ENCODE measurements around the gene ZFP2. TPM values are rescaled to one million over a fixed set of nuclear protein-coding genes. Genes with fewer than 3 reads are reported as not detected.

Gene ZFP2
- total and polyA plus RNA-seq, 3 experiments from 2014 or later: 0.31 to 0.98 (median 0.40) TPM

DNA sequence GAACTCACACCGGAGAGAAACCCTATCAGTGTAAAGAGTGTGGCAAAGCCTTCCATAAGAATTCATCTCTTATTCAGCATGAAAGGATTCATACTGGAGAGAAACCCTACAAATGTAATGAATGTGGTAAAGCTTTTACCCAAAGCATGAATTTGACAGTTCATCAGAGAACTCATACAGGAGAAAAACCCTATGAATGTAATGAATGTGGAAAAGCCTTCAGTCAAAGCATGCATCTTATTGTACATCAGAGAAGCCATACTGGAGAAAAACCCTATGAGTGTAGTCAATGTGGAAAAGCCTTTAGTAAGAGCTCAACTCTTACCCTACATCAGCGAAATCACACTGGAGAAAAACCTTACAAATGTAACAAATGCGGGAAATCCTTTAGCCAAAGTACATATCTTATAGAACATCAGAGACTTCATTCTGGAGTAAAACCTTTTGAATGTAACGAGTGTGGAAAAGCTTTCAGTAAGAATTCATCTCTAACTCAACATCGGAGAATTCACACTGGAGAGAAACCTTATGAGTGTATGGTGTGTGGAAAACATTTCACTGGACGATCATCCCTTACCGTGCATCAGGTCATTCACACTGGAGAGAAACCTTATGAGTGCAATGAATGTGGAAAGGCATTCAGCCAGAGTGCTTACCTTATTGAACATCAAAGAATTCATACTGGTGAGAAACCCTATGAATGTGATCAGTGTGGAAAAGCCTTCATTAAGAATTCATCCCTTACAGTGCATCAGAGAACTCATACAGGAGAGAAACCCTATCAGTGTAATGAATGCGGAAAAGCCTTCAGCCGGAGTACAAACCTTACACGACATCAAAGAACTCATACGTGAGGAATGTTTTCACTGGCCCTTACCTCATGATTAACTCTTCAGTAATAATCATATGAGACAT lies 36.4 kb downstream of the ZFP2 start:
- no peaks in the 10 kb centered on the region for H3K27me3 ChIP-seq (ENCODE audit: insufficient read depth, low read length, poor library complexity, severe bottlenecking)
- CTCF ChIA-PET: no interaction called here
- H3K9me3 Mint-ChIP-seq: peaks cover 45 to 98% (median 94%) of the 10 kb centered on the region in 5 donors
- no peaks in the 10 kb centered on the region for H3K4me1 Mint-ChIP-seq
- H3K36me3 ChIP-seq (ENCODE audit: insufficient read depth, low read length): no peaks in the 10 kb centered on the region
- no peak overlapping the region for H3K4me3 Mint-ChIP-seq
- no peak overlapping the region for H3K27ac ChIP-seq (ENCODE audit: low read depth, low read length)
- DNase-seq: no peak
- peaks cover 0 to 3% of the 10 kb centered on the region in 2 donors for H3K27me3 Mint-ChIP-seq
- peaks cover 65% of the 10 kb centered on the region for H3K9me3 ChIP-seq (ENCODE audit: low read length)
- POLR2A ChIA-PET: no interaction called here
- H3K36me3 Mint-ChIP-seq: peaks cover 14 to 84% (median 62%) of the 10 kb centered on the region in 3 donors
- H3K4me1 ChIP-seq (ENCODE audit: insufficient read depth, low read length): no peaks in the 10 kb centered on the region
- H3K27ac Mint-ChIP-seq: no peak overlapping the region
- peak overlapping the region; percentile 19 for H3K4me3 ChIP-seq (ENCODE audit: low read length)

DNA sequence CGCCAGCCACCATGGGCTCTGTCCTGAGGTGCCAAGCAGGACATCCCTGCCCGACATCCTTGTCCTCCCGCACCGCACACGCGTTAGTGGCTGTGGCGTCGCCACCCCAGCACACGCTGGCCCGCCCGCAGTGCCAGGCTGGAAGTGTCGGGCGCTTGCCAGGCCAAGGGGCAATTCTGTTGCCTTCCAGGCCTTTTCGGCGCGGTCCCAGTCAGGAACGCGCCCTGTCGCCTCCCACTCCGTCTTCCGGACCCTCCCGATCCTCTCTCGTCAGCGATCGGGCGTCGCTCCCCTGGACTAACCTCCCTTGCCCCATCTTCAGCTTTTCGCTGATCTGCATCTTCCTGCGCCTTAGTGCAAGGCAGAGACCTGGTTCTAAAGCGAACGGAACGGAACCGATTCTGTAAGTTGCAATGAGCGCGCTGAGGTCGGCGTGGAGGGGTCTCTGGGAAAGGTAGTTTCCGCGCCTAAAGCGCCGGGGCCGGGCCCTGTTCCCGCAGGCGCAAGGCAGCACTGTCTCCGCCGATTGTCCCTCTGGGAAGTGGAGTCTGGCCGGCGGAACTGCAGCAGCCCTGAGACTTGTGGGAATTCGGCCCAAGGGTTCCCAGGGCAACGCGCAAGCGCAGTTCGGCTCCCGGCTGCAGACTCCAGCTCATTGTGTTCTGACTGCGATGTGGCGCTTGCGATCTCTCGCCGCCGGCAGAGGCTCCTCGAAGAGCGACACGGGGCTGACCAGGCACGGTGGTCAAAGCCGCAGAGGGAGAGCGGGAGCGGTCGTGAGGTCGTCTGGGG lies 45.1 kb downstream of the ZFP2 start, which contains the start of gene ZNF454:
ZNF454 (plus strand) TSS at position 630 of the 792 bp plus-strand sequence. CDS start 1,594 bp downstream, outside the sequence.
- no peak within 1 kb of the TSS for H3K4me3 Mint-ChIP-seq
- peaks cover 39 to 94% (median 89%) of the 10 kb centered on the region in 5 donors for H3K9me3 Mint-ChIP-seq
- Histone ChIP-seq H3K4me3 (ENCODE audit: low read length) (no peak within 1 kb of the TSS), H3K27me3 (ENCODE audit: insufficient read depth, low read length, poor library complexity, severe bottlenecking) (peaks cover 3% of the 10 kb centered on the region), H3K36me3 (ENCODE audit: insufficient read depth, low read length) (no peaks in the 10 kb centered on the region), H3K9me3 (ENCODE audit: low read length) (peaks cover 25% of the 10 kb centered on the region), H3K27ac (ENCODE audit: low read depth, low read length) (no peak within 1 kb of the TSS), H3K4me1 (ENCODE audit: insufficient read depth, low read length) (no peaks in the 10 kb centered on the region)
- POLR2A ChIA-PET: no interaction called here
- peaks cover 37 to 41% of the 10 kb centered on the region in 2 donors for H3K27me3 Mint-ChIP-seq
- H3K4me1 Mint-ChIP-seq: no peaks in the 10 kb centered on the region
- CTCF ChIA-PET: no interaction called here
- peaks cover 3 to 48% (median 9%) of the 10 kb centered on the region in 3 donors for H3K36me3 Mint-ChIP-seq
- DNase-seq: no peak
- H3K27ac Mint-ChIP-seq: no peak within 1 kb of the TSS

DNA sequence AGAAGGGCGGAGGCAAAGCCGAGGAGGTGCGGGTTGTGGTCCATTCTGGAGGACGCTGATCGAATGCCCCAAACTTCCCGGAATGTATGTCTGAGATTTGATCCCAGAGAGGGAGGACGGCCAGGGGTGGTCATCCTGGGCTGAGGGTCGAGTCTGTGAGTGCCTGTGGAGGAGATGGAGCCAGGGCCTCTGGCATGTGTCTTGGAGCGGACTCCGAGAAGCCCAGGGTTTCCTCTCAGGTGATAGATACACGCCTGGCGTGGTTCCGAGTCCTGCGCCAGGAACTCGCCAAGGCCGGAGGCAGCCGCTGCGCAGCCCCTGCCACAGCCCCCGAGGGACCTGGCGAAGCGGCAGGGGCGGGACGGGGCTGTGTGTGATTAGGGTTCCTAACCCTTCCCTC lies 45.6 kb downstream of the ZFP2 start:
- no peak overlapping the region for H3K4me3 ChIP-seq (ENCODE audit: low read length)
- H3K36me3 Mint-ChIP-seq: peaks cover 3 to 42% (median 8%) of the 10 kb centered on the region in 3 donors
- H3K27me3 Mint-ChIP-seq: peaks cover 37 to 41% of the 10 kb centered on the region in 2 donors
- no peak overlapping the region for H3K27ac Mint-ChIP-seq
- no peak overlapping the region for H3K4me3 Mint-ChIP-seq
- peaks cover 3% of the 10 kb centered on the region for H3K27me3 ChIP-seq (ENCODE audit: insufficient read depth, low read length, poor library complexity, severe bottlenecking)
- DNase-seq: no peak
- POLR2A ChIA-PET: no interaction called here
- CTCF ChIA-PET: no interaction called here
- H3K27ac ChIP-seq (ENCODE audit: low read depth, low read length): no peak overlapping the region
- H3K4me1 ChIP-seq (ENCODE audit: insufficient read depth, low read length): no peaks in the 10 kb centered on the region
- H3K4me1 Mint-ChIP-seq: no peaks in the 10 kb centered on the region
- peaks cover 33 to 88% (median 83%) of the 10 kb centered on the region in 5 donors for H3K9me3 Mint-ChIP-seq
- peaks cover 21% of the 10 kb centered on the region for H3K9me3 ChIP-seq (ENCODE audit: low read length)
- no peaks in the 10 kb centered on the region for H3K36me3 ChIP-seq (ENCODE audit: insufficient read depth, low read length)

DNA sequence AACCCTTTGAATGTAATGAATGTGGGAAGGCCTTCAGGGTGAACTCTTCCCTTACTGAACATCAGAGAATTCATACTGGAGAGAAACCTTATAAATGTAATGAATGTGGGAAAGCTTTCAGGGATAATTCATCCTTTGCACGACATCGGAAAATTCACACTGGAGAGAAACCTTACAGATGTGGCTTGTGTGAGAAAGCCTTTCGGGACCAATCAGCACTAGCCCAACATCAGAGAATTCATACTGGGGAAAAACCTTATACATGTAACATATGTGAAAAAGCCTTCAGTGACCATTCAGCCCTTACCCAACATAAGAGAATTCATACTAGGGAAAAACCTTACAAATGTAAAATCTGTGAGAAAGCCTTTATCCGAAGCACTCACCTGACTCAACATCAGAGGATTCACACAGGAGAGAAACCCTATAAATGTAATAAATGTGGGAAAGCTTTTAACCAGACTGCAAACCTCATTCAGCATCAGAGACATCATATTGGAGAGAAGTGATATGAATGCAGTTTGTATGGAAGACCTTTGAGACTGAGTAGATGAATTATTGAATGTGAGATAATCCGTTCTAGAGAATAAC lies 69.8 kb downstream of the ZFP2 start:
- Mint-ChIP-seq H3K27me3 (peaks cover 3 to 7% of the 10 kb centered on the region in 2 donors), H3K4me1 (no peaks in the 10 kb centered on the region), H3K9me3 (peaks cover 59 to 85% (median 83%) of the 10 kb centered on the region in 5 donors), H3K36me3 (peaks cover 0 to 36% (median 8%) of the 10 kb centered on the region in 3 donors), H3K4me3 (no peak overlapping the region), H3K27ac (no peak overlapping the region)
- no peak overlapping the region for H3K27ac ChIP-seq (ENCODE audit: low read depth, low read length)
- no peak for DNase-seq
- H3K9me3 ChIP-seq (ENCODE audit: low read length): peaks cover 17% of the 10 kb centered on the region
- no peaks in the 10 kb centered on the region for H3K36me3 ChIP-seq (ENCODE audit: insufficient read depth, low read length)
- ChIA-PET POLR2A (no interaction called here), CTCF (no interaction called here)
- H3K4me3 ChIP-seq (ENCODE audit: low read length): no peak overlapping the region
- no peaks in the 10 kb centered on the region for H3K4me1 ChIP-seq (ENCODE audit: insufficient read depth, low read length)
- no peaks in the 10 kb centered on the region for H3K27me3 ChIP-seq (ENCODE audit: insufficient read depth, low read length, poor library complexity, severe bottlenecking)

DNA sequence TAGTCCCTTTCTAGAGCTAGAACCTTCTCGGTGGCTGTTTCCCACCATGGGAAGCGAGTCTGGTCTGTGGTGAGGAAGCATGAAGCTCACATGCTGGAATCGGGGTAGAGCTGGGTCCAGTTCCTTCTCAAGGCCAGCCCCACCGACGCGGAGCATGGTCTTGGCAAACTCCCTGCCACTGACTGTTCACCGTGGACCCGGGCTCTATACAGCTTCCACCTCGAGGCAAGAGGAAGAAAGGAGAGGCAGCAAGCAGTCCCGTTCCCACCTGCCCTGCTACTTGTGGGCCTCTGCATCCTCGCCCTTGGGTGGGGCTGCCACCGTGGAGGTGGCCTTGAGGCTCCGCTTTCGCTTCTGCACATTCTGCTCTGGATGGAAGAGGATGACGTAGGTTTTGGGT lies 85.7 kb downstream of the ZFP2 start:
- Histone ChIP-seq H3K27me3 (ENCODE audit: insufficient read depth, low read length, poor library complexity, severe bottlenecking) (no peaks in the 10 kb centered on the region), H3K4me3 (ENCODE audit: low read length) (no peak overlapping the region), H3K27ac (ENCODE audit: low read depth, low read length) (no peak overlapping the region), H3K9me3 (ENCODE audit: low read length) (no peaks in the 10 kb centered on the region), H3K36me3 (ENCODE audit: insufficient read depth, low read length) (no peaks in the 10 kb centered on the region), H3K4me1 (ENCODE audit: insufficient read depth, low read length) (no peaks in the 10 kb centered on the region)
- Mint-ChIP-seq H3K9me3 (peaks cover 15 to 50% (median 30%) of the 10 kb centered on the region in 5 donors), H3K4me3 (peak overlapping the region in 1 of 7 donors; percentile 18), H3K36me3 (peaks cover 0 to 7% (median 3%) of the 10 kb centered on the region in 3 donors), H3K4me1 (no peaks in the 10 kb centered on the region), H3K27ac (peak overlapping the region in 1 of 8 donors; percentile 82), H3K27me3 (peaks cover 3% of the 10 kb centered on the region in 2 donors)
- POLR2A ChIA-PET: no interaction called here
- CTCF ChIA-PET: no interaction called here
- DNase-seq: no peak

Other genes with a start within 250 kb of the ZFP2 start
- gene ZNF354A, start 165.3 kb upstream of the ZFP2 start, total RNA-seq: 1 to 10 TPM; 7.7 to 8.8 TPM
- 15.0 TPM for gene ZNF354A, start 165.3 kb upstream of the ZFP2 start, polyA plus RNA-seq
- gene ZNF354B, start 36.0 kb upstream of the ZFP2 start, total RNA-seq: 10 to 100 TPM; 10.5 to 11.5 TPM
- gene ZNF354B, start 36.0 kb upstream of the ZFP2 start, polyA plus RNA-seq: 5.0 TPM
- not detected for gene ZNF454, start 45.3 kb downstream of the ZFP2 start, total RNA-seq
- gene ZNF454, start 45.3 kb downstream of the ZFP2 start, polyA plus RNA-seq: not detected
- not detected for gene GRM6, start 99.4 kb downstream of the ZFP2 start, total RNA-seq
- gene GRM6, start 99.4 kb downstream of the ZFP2 start, polyA plus RNA-seq: not detected
- 1 to 10 TPM; 3.6 to 3.9 TPM for gene ZNF879, start 127.9 kb downstream of the ZFP2 start, total RNA-seq
- gene ZNF879, start 127.9 kb downstream of the ZFP2 start, polyA plus RNA-seq: 3.5 TPM
- gene ZNF354C, start 164.5 kb downstream of the ZFP2 start, total RNA-seq: 1 to 10 TPM; 5.7 to 6.0 TPM
- gene ZNF354C, start 164.5 kb downstream of the ZFP2 start, polyA plus RNA-seq: 0.87 TPM

All from CD8-positive, alpha-beta memory T cell (primary cell).